Neural cell (in vitro differentiated cells): ENCODE data around the gene BCL11B. TPM values are rescaled to one million over a fixed set of nuclear protein-coding genes. Genes with fewer than 3 reads are reported as not detected.

Experiments used
- H2AFZ ChIP-seq: fragments of 200-600, 300-800 bp; sonication (generic), shearing (Covaris generic); 2 replicates; pipeline ENCODE4 v1.6.0; 2014; ENCODE audit warnings: low read depth, mild to moderate bottlenecking, antibody characterized with exemption, low read length, moderate library complexity
- H3F3A ChIP-seq: fragments of 200-600 bp; shearing (Covaris generic); 2 replicates; pipeline ENCODE4 v1.6.1; 2016; ENCODE audit warnings: mild to moderate bottlenecking, moderate library complexity, mixed read lengths, antibody characterized with exemption, low read length; ENCODE audit not compliant: insufficient read depth, poor library complexity, severe bottlenecking
- H3K27ac ChIP-seq: fragments of 200-600, 300-800 bp; sonication (generic), shearing (Covaris generic); 2 replicates; pipeline ENCODE4 v1.5.1; 2014; ENCODE audit warnings: mild to moderate bottlenecking, low read length, moderate library complexity
- H3K27me3 ChIP-seq: fragments of 300-800, 200-600 bp; sonication (generic), shearing (Covaris generic); 2 replicates; pipeline ENCODE4 v1.6.0; 2014; ENCODE audit warnings: mild to moderate bottlenecking, low read depth, low read length, moderate library complexity; ENCODE audit not compliant: insufficient read depth
- H3K36me3 ChIP-seq: fragments of 300-800, 200-600 bp; sonication (generic), shearing (Covaris generic); 2 replicates; pipeline ENCODE4 v1.5.1; 2014; ENCODE audit warnings: mild to moderate bottlenecking, antibody characterized with exemption, low read length, moderate library complexity; ENCODE audit not compliant: insufficient read depth
- H3K4me2 ChIP-seq: fragments of 300-800, 200-600 bp; sonication (generic), shearing (Covaris generic); 2 replicates; pipeline ENCODE4 v1.6.0; 2014; ENCODE audit warnings: mild to moderate bottlenecking, low read length
- H3K4me3 ChIP-seq: fragments of 300-800, 200-600 bp; sonication (generic), shearing (Covaris generic); 2 replicates; pipeline ENCODE4 v1.5.1; 2014; ENCODE audit warnings: mild to moderate bottlenecking, low read length, moderate library complexity
- H3K79me2 ChIP-seq: fragments of 200-600 bp; shearing (Covaris generic); replicated peaks from 2 replicates; pipeline ENCODE4 v1.6.0; 2014; ENCODE audit warnings: mild to moderate bottlenecking, low read length, moderate library complexity; ENCODE audit not compliant: insufficient read depth
- H3K9ac ChIP-seq: fragments of 300-800, 200-600 bp; sonication (generic), shearing (Covaris generic); 2 replicates; pipeline ENCODE4 v1.6.1; 2016; ENCODE audit warnings: mild to moderate bottlenecking, low read length, mixed read lengths
- H3K9me2 ChIP-seq: fragments of 200-600 bp; shearing (Covaris generic); 2 replicates; pipeline ENCODE4 v1.6.1; 2016; ENCODE audit warnings: mild to moderate bottlenecking, low read length, mixed read lengths; ENCODE audit not compliant: insufficient read depth
- H3K9me3 ChIP-seq: fragments of 200-600, 300-800 bp; sonication (generic), shearing (Covaris generic); 2 replicates; pipeline ENCODE4 v1.6.1; 2016; ENCODE audit warnings: mild to moderate bottlenecking, mixed run types, low read length, moderate library complexity, mixed read lengths
- H4K20me1 ChIP-seq: fragments of 200-600 bp; shearing (Covaris generic); 2 replicates; pipeline ENCODE4 v1.6.1; 2016; ENCODE audit warnings: mild to moderate bottlenecking, mixed run types; ENCODE audit not compliant: insufficient read depth
- CTCF ChIP-seq: fragments of 450-650 bp; IDR thresholded peaks from 2 replicates; pipeline ENCODE4 v1.5.1; 2014; ENCODE audit warnings: antibody characterized with exemption, mild to moderate bottlenecking, moderate library complexity; ENCODE audit not compliant: poor library complexity, severe bottlenecking
- EP300 ChIP-seq: fragments of 450-650 bp; conservative IDR thresholded peaks from 2 replicates; pipeline ENCODE4 v1.6.1; 2014; ENCODE audit warnings: antibody characterized with exemption, mild to moderate bottlenecking, moderate library complexity; ENCODE audit not compliant: poor library complexity, severe bottlenecking
- EZH2 ChIP-seq: fragments of 200-600, 300-800 bp; shearing (Covaris generic), sonication (generic); IDR thresholded peaks from 2 replicates; pipeline ENCODE4 v1.6.1; 2014; ENCODE audit warnings: antibody characterized with exemption, low read length, borderline replicate concordance, mild to moderate bottlenecking; ENCODE audit not compliant: insufficient read depth, poor library complexity, severe bottlenecking
- MXI1 ChIP-seq: fragments of 450-650 bp; conservative IDR thresholded peaks from 2 replicates; pipeline ENCODE4 v1.6.1; 2014; ENCODE audit warnings: antibody characterized with exemption, mild to moderate bottlenecking; ENCODE audit not compliant: poor library complexity, severe bottlenecking
- POLR2AphosphoS5 ChIP-seq: IDR thresholded peaks from 2 replicates; pipeline ENCODE4 v1.6.1; 2012
- RAD21 ChIP-seq: fragments of 450-650 bp; conservative IDR thresholded peaks from 2 replicates; pipeline ENCODE4 v1.6.1; 2014; ENCODE audit warnings: antibody characterized with exemption, mild to moderate bottlenecking, moderate library complexity
- SMC3 ChIP-seq: fragments of 450-650 bp; conservative IDR thresholded peaks from 2 replicates; pipeline ENCODE4 v1.6.1; 2014; ENCODE audit warnings: antibody characterized with exemption, mild to moderate bottlenecking, moderate library complexity; ENCODE audit not compliant: poor library complexity
- TAF1 ChIP-seq: IDR thresholded peaks from 2 replicates; pipeline ENCODE4 v1.6.1; 2012; ENCODE audit warnings: low read depth
- polyA plus RNA-seq: library from polyadenylated mRNA; depleted of rRNA; stranded (reverse); fragments of >200 nt; gene quantifications from 2 replicates; pipeline ENCODE4 v1.2.3, GENCODE V29; 2014
- TF ChIP-seq, protein P1 (sequence below): IDR thresholded peaks from 2 replicates; pipeline ENCODE4 v1.6.1; 2012; ENCODE audit warnings: borderline replicate concordance

BCL11B gene
- polyA plus RNA-seq, 1 donor from 2014 or later: 104 TPM

DNA sequence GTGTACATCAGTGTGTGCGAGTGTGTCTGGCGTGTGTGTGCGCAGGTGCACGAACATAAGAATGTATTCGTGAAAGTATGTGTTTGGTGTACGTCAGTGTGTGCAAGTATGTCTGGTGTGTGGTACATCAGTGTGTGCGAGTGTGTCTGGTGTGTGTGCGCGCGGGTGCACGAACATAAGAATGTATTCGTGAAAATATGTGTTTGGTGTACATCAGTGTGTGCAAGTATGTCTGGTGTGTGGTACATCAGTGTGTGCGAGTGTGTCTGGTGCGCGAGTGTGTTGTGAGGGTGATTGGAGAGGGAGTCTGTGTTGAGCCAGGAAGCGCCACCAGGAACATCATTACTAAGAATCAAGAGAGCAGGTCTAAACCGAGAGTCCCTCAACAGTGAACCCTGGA lies 143.8 kb downstream of the BCL11B start:
- Histone ChIP-seq H2AFZ (no peak overlapping the region), H3K9ac (no peak overlapping the region), H3K9me3 (no peaks in the 10 kb centered on the region), H3K27me3 (no peaks in the 10 kb centered on the region), H3K79me2 (no peaks in the 10 kb centered on the region), H3K4me2 (no peak overlapping the region), H3F3A (no peaks in the 10 kb centered on the region), H3K4me3 (no peak overlapping the region), H4K20me1 (no peaks in the 10 kb centered on the region), H3K36me3 (no peaks in the 10 kb centered on the region), H3K27ac (no peak overlapping the region), H3K9me2 (no peaks in the 10 kb centered on the region)
- TF ChIP-seq MXI1 (no peak), POLR2AphosphoS5 (no peak), SMC3 (no peak)
- TF ChIP-seq, protein P1, sequence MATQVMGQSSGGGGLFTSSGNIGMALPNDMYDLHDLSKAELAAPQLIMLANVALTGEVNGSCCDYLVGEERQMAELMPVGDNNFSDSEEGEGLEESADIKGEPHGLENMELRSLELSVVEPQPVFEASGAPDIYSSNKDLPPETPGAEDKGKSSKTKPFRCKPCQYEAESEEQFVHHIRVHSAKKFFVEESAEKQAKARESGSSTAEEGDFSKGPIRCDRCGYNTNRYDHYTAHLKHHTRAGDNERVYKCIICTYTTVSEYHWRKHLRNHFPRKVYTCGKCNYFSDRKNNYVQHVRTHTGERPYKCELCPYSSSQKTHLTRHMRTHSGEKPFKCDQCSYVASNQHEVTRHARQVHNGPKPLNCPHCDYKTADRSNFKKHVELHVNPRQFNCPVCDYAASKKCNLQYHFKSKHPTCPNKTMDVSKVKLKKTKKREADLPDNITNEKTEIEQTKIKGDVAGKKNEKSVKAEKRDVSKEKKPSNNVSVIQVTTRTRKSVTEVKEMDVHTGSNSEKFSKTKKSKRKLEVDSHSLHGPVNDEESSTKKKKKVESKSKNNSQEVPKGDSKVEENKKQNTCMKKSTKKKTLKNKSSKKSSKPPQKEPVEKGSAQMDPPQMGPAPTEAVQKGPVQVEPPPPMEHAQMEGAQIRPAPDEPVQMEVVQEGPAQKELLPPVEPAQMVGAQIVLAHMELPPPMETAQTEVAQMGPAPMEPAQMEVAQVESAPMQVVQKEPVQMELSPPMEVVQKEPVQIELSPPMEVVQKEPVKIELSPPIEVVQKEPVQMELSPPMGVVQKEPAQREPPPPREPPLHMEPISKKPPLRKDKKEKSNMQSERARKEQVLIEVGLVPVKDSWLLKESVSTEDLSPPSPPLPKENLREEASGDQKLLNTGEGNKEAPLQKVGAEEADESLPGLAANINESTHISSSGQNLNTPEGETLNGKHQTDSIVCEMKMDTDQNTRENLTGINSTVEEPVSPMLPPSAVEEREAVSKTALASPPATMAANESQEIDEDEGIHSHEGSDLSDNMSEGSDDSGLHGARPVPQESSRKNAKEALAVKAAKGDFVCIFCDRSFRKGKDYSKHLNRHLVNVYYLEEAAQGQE: no peak

DNA sequence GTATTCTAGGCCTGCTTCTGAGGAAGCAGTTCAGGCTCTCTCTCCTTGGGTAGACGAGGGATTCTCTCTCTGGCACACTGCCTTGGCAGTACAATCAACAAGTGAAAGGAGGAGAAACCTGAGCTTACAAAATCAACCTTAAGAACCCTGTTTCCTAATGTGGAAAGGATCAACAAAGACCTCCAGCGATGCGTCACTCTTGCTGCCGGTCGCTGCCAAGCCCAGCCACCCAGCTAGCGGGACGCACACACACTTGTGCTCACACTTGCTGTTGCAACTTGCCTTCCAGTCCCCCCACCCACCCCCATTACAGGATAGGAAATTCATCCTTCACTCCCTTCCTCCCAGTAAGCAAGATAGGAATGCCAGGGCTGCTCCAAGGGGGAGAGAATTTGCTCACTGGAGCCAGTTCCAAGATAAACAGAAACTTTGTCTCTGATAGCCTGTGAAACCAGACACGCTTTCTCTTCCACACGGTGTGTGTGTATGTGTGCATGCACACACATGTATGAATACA lies 144.3 kb downstream of the BCL11B start:
- Histone ChIP-seq H2AFZ (no peak overlapping the region), H3K9me3 (no peaks in the 10 kb centered on the region), H3K36me3 (no peaks in the 10 kb centered on the region), H3K9ac (no peak overlapping the region), H3K4me3 (no peak overlapping the region), H3K27me3 (no peaks in the 10 kb centered on the region), H3F3A (no peaks in the 10 kb centered on the region), H4K20me1 (no peaks in the 10 kb centered on the region), H3K27ac (no peak overlapping the region), H3K4me2 (no peak overlapping the region), H3K9me2 (no peaks in the 10 kb centered on the region), H3K79me2 (no peaks in the 10 kb centered on the region)
- TF ChIP-seq SMC3 (no peak), EZH2 (no peak), EP300 (no peak), TAF1 (no peak)

- H4K20me1 ChIP-seq: no peaks in the 10 kb centered on the region
- H3K27me3 ChIP-seq: no peaks in the 10 kb centered on the region
- no peaks in the 10 kb centered on the region for H3K9me2 ChIP-seq
- H3K9me3 ChIP-seq: no peaks in the 10 kb centered on the region
- H3F3A ChIP-seq: no peaks in the 10 kb centered on the region
- no peak overlapping the region for H3K9ac ChIP-seq
- H3K79me2 ChIP-seq: no peaks in the 10 kb centered on the region
- no peak overlapping the region for H2AFZ ChIP-seq
- no peaks in the 10 kb centered on the region for H3K36me3 ChIP-seq
- H3K4me3 ChIP-seq: no peak overlapping the region
- no peak overlapping the region for H3K4me2 ChIP-seq
- TF ChIP-seq EZH2 (no peak), SMC3 (no peak), TAF1 (no peak), POLR2AphosphoS5 (no peak), CTCF (no peak), EP300 (no peak), MXI1 (no peak), RAD21 (no peak)
- TF ChIP-seq, protein P1: no peak
- H3K27ac ChIP-seq: no peak overlapping the region
These were observed 146.2 kb downstream of the BCL11B start for GRCh38 chr14:99125616-99126431.
